A549 treated with dexamethasone at 1 μM for 4 hours (cell line): Measurements from ENCODE around the gene PCSK2. TPM values are rescaled to one million over a fixed set of nuclear protein-coding genes. Genes with fewer than 3 reads are reported as not detected.

ENCODE experiments used
- total RNA-seq: library from RNA; stranded (reverse); fragments of 200-300 nt; extraction: Qiagen RNA extraction; gene quantifications from 5 replicates; pipeline ENCODE4 v1.2.3, GENCODE V29; 2022

The PCSK2 gene
- total RNA-seq, result not detected in 5 replicates

GRCh38 chr20:17226410-17227218, at the start of gene PCSK2:
Gene PCSK2, plus strand, starts transcription at chr20:17227040. Its CDS starts 266 bp downstream, at chr20:17227306.

GRCh38 chr20:17530716-17531664, 304.1 kb downstream of the PCSK2 start, which contains the start of gene BFSP1:
Gene BFSP1, minus strand, starts transcription at chr20:17531379. Its CDS starts 50 bp downstream, at chr20:17531329.

